Measurements from ENCODE around the gene SPSB4. TPM values are rescaled to one million over a fixed set of nuclear protein-coding genes. Genes with fewer than 3 reads are reported as not detected.

SPSB4 gene
- total and polyA plus RNA-seq, 2 of the 8 experiments (the other 6 are each of a cell fraction or from before 2014, with no cell fraction given): 15.1 to 17.2 TPM

DNA sequence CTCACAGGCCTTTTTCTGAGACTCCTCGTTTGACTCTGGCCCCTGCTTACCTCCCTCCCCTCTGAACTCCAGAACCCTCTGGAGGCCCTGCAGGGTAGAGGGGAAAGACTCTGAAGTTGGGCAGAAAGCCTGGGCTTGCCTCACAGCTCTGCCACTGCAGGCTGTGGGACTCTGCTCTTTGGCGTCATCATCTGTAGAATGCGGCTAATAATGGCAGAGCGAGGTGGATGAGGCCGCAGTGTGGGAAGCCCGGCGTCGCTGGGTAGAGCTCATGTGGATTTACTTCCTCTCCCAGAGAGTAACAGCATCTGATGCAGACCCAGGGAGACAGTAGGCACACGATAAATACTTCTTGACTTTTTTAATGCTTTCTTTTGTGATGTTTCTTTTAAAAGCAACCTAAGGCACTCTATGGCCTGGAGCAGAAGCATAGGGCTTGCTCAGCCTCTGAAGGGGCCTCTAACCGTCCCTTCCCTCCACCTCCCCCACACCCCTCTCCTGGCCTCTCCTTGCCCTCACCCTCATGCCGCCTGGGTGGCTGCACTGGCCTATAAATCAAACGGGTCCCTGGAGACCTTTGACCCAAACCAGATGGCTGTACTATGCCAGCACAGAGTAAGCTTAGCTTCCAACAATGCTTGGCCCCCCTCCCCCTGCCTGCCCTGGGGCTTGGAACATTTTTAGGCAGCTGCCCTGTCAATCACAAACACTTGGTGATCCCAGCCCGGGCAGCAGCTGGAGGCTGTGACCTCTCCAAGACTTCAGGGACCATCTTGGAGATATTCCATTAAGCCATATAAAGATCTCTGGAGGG lies 32.9 kb downstream of the SPSB4 start:
- DNase-seq (ENCODE audit: low read depth in 1 of 2, low spot score in 2 of 2): no peak
- Histone ChIP-seq H2BK12ac (ENCODE audit: low read depth, low read length) (no peak overlapping the region; the same call in 1 of the 2 replicates), H3K4me3 (ENCODE audit: extremely low read depth in 1 of 4, insufficient read depth in 2 of 4, low read depth in 3 of 4, low read length in 4 of 4) (no peak overlapping the region), H3K9ac (replicated peaks in 1 of 4; ENCODE audit: extremely low read depth in 1 of 4, low read depth in 3 of 4, low read length in 3 of 4) (no peak overlapping the region), H3K79me2 (ENCODE audit: control insufficient read depth in 1 of 2, insufficient read depth in 2 of 2, low read length in 2 of 2) (peaks cover 0 to 11% of the 10 kb centered on the region in 2 experiments; a peak in 1 of 4 replicates), H3K27ac (ENCODE audit: low read depth, low read length) (no peak overlapping the region), H4K20me1 (replicated peaks in 1 of 2; ENCODE audit: control insufficient read depth in 1 of 2, insufficient read depth in 2 of 2, low read length in 2 of 2) (no peaks in the 10 kb centered on the region), H4K5ac (ENCODE audit: insufficient read length, low read depth, low read length) (no peak overlapping the region), H2BK120ac (replicated peaks; ENCODE audit: low read depth, low read length) (no peak overlapping the region), H3K79me1 (ENCODE audit: low read depth, low read length) (peaks cover 11% of the 10 kb centered on the region; the same call in 1 of the 2 replicates), H2AK5ac (ENCODE audit: low read depth, low read length) (no peak overlapping the region), H3K4me1 (replicated peaks in 1 of 4; ENCODE audit: control insufficient read depth in 3 of 4, insufficient read depth in 4 of 4, low read length in 3 of 4) (peaks cover 19 to 45% (median 22%) of the 10 kb centered on the region in 4 experiments), H3K14ac (ENCODE audit: insufficient read length) (no peak overlapping the region), H3K23me2 (ENCODE audit: low read depth, low read length) (no peaks in the 10 kb centered on the region), H3K56ac (replicated peaks; ENCODE audit: insufficient read length, low read depth, low read length) (no peak overlapping the region), H4K91ac (replicated peaks; ENCODE audit: insufficient read length, low read length) (no peak overlapping the region), H2BK20ac (ENCODE audit: low read length) (peak overlapping the region; percentile 80; the same call in 1 of the 2 replicates), H2AFZ (ENCODE audit: low read length) (no peak overlapping the region), H3K18ac (ENCODE audit: extremely low read depth, low read length) (peak overlapping the region; percentile 5; the same call in 1 of the 2 replicates), H2BK5ac (ENCODE audit: low read depth, low read length) (no peak overlapping the region), H3K27me3 (replicated peaks in 1 of 4; ENCODE audit: control insufficient read depth in 3 of 4, extremely low read depth in 1 of 4, insufficient read depth in 3 of 4, low read length in 3 of 4) (no peaks in the 10 kb centered on the region), H3K36me3 (ENCODE audit: control insufficient read depth in 2 of 4, insufficient read depth in 4 of 4, low read length in 3 of 4) (no peaks in the 10 kb centered on the region), H2BK15ac (ENCODE audit: low read length) (no peak overlapping the region), H3K4ac (replicated peaks; ENCODE audit: insufficient read length, low read depth, low read length) (no peak overlapping the region), H3K23ac (ENCODE audit: insufficient read length) (no peak overlapping the region), H3K9me3 (ENCODE audit: insufficient read depth in 2 of 2, low read depth in 1 of 2, low read length in 1 of 2) (no peaks in the 10 kb centered on the region), H3K4me2 (ENCODE audit: insufficient read depth in 1 of 2, low read depth in 2 of 2, low read length in 2 of 2) (no peak overlapping the region), H4K8ac (ENCODE audit: extremely low read depth, insufficient read depth, low read length) (no peak overlapping the region; the same call in 1 of the 2 replicates)
- 87% methylated on average over 13 of the region's 13 CpGs; no CpG with 5 or more reads in 1 of the 2 experiments for WGBS, 2 experiments (ENCODE audit: extremely low coverage in 1 of 2, insufficient coverage in 1 of 2, insufficient read length in 1 of 2, insufficient replicate concordance in 2 of 2, low coverage in 1 of 2, low lambda C conversion rate in 2 of 2, missing lambda C conversion rate in 1 of 2)
- no peak for FAIRE-seq
- CTCF ChIA-PET (ENCODE audit: partially characterized antibody): interaction anchor here (0.5 to 29.1 kb wide), 10 partner anchors 10 to 1186 kb away, joined by 3 to 333 read pairs (median 5); partner anchors contain the start of gene SPSB4
- POLR2A ChIA-PET (ENCODE audit: partially characterized antibody): interaction anchor here (0.9 to 3.8 kb wide), 3 partner anchors 8 to 32 kb away, joined by 3 to 20 read pairs (median 3); no protein-coding TSS in a partner anchor
- TF ChIP-seq, protein P1, sequence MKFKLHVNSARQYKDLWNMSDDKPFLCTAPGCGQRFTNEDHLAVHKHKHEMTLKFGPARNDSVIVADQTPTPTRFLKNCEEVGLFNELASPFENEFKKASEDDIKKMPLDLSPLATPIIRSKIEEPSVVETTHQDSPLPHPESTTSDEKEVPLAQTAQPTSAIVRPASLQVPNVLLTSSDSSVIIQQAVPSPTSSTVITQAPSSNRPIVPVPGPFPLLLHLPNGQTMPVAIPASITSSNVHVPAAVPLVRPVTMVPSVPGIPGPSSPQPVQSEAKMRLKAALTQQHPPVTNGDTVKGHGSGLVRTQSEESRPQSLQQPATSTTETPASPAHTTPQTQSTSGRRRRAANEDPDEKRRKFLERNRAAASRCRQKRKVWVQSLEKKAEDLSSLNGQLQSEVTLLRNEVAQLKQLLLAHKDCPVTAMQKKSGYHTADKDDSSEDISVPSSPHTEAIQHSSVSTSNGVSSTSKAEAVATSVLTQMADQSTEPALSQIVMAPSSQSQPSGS (IDR thresholded peaks at IDR 0.05; ENCODE audit: low read length): no peak
- TF ChIP-seq MAFK (IDR thresholded peaks at IDR 0.05; ENCODE audit: low read depth, low read length) (no peak), POU5F1 (IDR thresholded peaks at IDR 0.05; ENCODE audit: low read depth, low read length) (no peak), BRCA1 (IDR thresholded peaks at IDR 0.05; ENCODE audit: low read depth, low read length) (no peak)

Measured in H1 (cell line).